PC-3 (cell line): ENCODE data around the gene PALD1. TPM values are rescaled to one million over a fixed set of nuclear protein-coding genes. Genes with fewer than 3 reads are reported as not detected.

ENCODE experiments used
- ATAC-seq: fragments of 200-7000 bp; cut with Tn5 transposase; 2 replicates; pipeline ENCODE4 v1.9.1; 2020; ENCODE audit warnings: mild to moderate bottlenecking, moderate library complexity
- BruUV-seq: library from RNA; stranded (reverse); fragments of 400-500 nt; replicated peaks from 2 replicates; lab custom pipeline; 2021; lab: Mats Ljungman, UMichigan
- CTCF ChIA-PET: fragments of 300-600 bp; sonication (Branson Sonifier 250); formaldehyde crosslinking; loops from one replicate; lab custom pipeline; 2022; ENCODE audit warnings: antibody characterized with exemption; lab: Charles Lee
- POLR2A ChIA-PET: fragments of 300-600 bp; sonication (Branson Sonifier 250); formaldehyde crosslinking; loops from one replicate; lab custom pipeline; 2022; ENCODE audit warnings: antibody characterized with exemption; ENCODE audit not compliant: unreplicated experiment; lab: Charles Lee
- DNase-seq: peaks from one replicate; pipeline ENCODE4 v3.0.0-alpha.2; 2015
- H2AFZ ChIP-seq: fragments of 300-600 bp; sonication (generic); 2 replicates; pipeline ENCODE4 v1.6.0; 2016; ENCODE audit warnings: antibody characterized with exemption, low read length
- H3F3A ChIP-seq: fragments of 300-600 bp; sonication (generic); one replicate; pipeline ENCODE4 v1.6.0; 2017; ENCODE audit warnings: antibody characterized with exemption, low read length, control low read depth, mild to moderate bottlenecking; ENCODE audit not compliant: unreplicated experiment
- H3K27ac ChIP-seq: fragments of 300-600 bp; sonication (generic); 2 replicates; pipeline ENCODE4 v1.5.1; 2016; ENCODE audit warnings: mild to moderate bottlenecking, low read length
- H3K27me3 ChIP-seq: fragments of 300-600 bp; sonication (generic); 2 replicates; pipeline ENCODE4 v1.6.1; 2016; ENCODE audit warnings: low read length, mixed read lengths
- H3K36me3 ChIP-seq: fragments of 300-600 bp; sonication (generic); 2 replicates; pipeline ENCODE4 v1.6.1; 2016; ENCODE audit warnings: low read depth, mixed run types, low read length, mixed read lengths
- H3K4me1 ChIP-seq: fragments of 300-600 bp; sonication (generic); 2 replicates; pipeline ENCODE4 v1.5.1; 2016; ENCODE audit warnings: low read length; ENCODE audit not compliant: insufficient read depth
- H3K4me2 ChIP-seq: fragments of 300-600 bp; sonication (generic); 2 replicates; pipeline ENCODE4 v1.6.0; 2016; ENCODE audit warnings: low read length
- H3K4me3 ChIP-seq: fragments of 300-600 bp; sonication (generic); 2 replicates; pipeline ENCODE4 v1.5.1; 2016; ENCODE audit warnings: mild to moderate bottlenecking, low read length, mixed read lengths
- H3K79me2 ChIP-seq: fragments of 300-600 bp; sonication (generic); 2 replicates; pipeline ENCODE4 v1.6.1; 2017; ENCODE audit warnings: low read length, mixed read lengths
- H3K9ac ChIP-seq: fragments of 300-600 bp; sonication (generic); 2 replicates; pipeline ENCODE4 v1.6.0; 2016; ENCODE audit warnings: mild to moderate bottlenecking, low read length
- H3K9me2 ChIP-seq: fragments of 300-600 bp; sonication (generic); replicated peaks from 2 replicates; pipeline ENCODE4 v1.6.1; 2016; ENCODE audit warnings: mixed run types, low read length, mixed read lengths
- H3K9me3 ChIP-seq: fragments of 300-600 bp; sonication (generic); 2 replicates; pipeline ENCODE4 v1.6.1; 2016; ENCODE audit warnings: low read length, mixed read lengths
- H4K20me1 ChIP-seq: fragments of 300-600 bp; sonication (generic); 2 replicates; pipeline ENCODE4 v1.6.1; 2016; ENCODE audit warnings: low read length, mixed read lengths
- EZH2 ChIP-seq: fragments of 300-600 bp; sonication (generic); IDR thresholded peaks from one replicate; pipeline ENCODE4 v1.6.1; 2017; ENCODE audit warnings: antibody characterized with exemption, mild to moderate bottlenecking, low read length; ENCODE audit not compliant: unreplicated experiment
- EZH2phosphoT487 ChIP-seq: fragments of 300-600 bp; sonication (generic); IDR thresholded peaks from 2 replicates; pipeline ENCODE4 v1.6.1; 2018; ENCODE audit warnings: mild to moderate bottlenecking, antibody characterized with exemption, low read length, borderline replicate concordance
- intact Hi-C: fragments of 100-400 bp; cut with micrococcal nuclease; formaldehyde crosslinking; loops from 2 replicates; pipeline ENCODE4 v1.9.0; 2023
- total RNA-seq: library from RNA; depleted of rRNA; stranded (reverse); fragments of >200 nt; gene quantifications from 2 replicates; pipeline ENCODE4 v1.2.3, GENCODE V29; 2014
- TF ChIP-seq, protein P1 (sequence below): fragments of 300-600 bp; sonication (generic); conservative IDR thresholded peaks from 2 replicates; pipeline ENCODE4 v1.5.1; 2017; ENCODE audit warnings: antibody characterized with exemption, low read depth, mild to moderate bottlenecking, low read length

PALD1 gene
- total RNA-seq, 1 experiment from 2014 or later = 0.80 TPM

DNA sequence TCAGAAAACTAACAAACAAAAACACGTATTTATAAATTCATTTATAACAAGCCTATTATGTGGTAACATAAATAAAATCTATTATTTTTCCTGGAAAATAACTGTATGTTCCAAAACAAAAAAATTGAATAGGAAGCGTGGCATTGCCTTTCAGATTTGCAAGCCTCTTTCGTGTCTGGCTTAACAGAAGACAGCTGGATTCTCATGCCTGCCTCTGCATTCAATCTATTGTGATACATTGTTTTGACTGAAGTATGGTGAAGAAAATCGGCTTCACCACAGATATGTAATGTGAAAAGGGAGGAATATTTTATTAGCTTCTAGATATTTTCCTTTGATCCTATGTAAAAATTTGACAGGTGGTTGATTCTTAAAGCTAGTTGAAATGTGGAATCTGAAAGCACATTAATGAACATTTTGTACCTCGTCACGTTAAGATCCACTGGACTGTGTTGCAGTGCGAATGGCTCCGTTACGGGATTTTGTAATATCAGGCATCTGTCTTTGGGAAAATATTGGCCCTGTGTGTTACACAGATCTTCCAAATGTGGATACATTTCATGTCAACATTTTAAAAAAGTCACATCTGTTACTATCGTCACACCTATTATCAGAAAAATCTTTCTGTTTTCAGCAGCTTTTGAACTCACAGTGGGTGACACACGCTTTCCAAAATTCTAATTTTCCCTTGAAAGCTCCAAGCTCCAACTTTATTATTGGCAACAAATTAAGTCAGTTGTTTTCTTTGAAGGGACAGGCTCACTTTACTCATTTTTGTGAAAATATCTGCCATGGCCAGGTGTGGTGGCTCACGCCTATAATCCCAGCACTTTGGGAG lies 26.2 kb downstream of the PALD1 start:
- CTCF ChIA-PET = no interaction called here
- ATAC-seq (no peak), DNase-seq (no peak)
- Histone ChIP-seq H3K9me3 (no peaks in the 10 kb centered on the region), H3K36me3 (no peaks in the 10 kb centered on the region), H3K79me2 (no peaks in the 10 kb centered on the region), H3K27ac (no peak overlapping the region), H4K20me1 (no peaks in the 10 kb centered on the region), H3K4me1 (no peaks in the 10 kb centered on the region), H3K4me2 (no peak overlapping the region), H3K4me3 (no peak overlapping the region), H3K9ac (no peak overlapping the region), H3K27me3 (no peaks in the 10 kb centered on the region), H2AFZ (no peak overlapping the region), H3K9me2 (no peaks in the 10 kb centered on the region), H3F3A (no peaks in the 10 kb centered on the region)
- POLR2A ChIA-PET = interaction anchor here (0.7 kb wide), 1 partner anchor 503 kb away, joined by 4 read pairs; no protein-coding TSS in a partner anchor
- no TSS peak for BruUV-seq
- TF ChIP-seq EZH2phosphoT487 = no peak
- TF ChIP-seq, protein P1, sequence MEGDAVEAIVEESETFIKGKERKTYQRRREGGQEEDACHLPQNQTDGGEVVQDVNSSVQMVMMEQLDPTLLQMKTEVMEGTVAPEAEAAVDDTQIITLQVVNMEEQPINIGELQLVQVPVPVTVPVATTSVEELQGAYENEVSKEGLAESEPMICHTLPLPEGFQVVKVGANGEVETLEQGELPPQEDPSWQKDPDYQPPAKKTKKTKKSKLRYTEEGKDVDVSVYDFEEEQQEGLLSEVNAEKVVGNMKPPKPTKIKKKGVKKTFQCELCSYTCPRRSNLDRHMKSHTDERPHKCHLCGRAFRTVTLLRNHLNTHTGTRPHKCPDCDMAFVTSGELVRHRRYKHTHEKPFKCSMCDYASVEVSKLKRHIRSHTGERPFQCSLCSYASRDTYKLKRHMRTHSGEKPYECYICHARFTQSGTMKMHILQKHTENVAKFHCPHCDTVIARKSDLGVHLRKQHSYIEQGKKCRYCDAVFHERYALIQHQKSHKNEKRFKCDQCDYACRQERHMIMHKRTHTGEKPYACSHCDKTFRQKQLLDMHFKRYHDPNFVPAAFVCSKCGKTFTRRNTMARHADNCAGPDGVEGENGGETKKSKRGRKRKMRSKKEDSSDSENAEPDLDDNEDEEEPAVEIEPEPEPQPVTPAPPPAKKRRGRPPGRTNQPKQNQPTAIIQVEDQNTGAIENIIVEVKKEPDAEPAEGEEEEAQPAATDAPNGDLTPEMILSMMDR = no peak
- TF ChIP-seq EZH2 = no peak
- intact Hi-C loops = no loop called here

DNA sequence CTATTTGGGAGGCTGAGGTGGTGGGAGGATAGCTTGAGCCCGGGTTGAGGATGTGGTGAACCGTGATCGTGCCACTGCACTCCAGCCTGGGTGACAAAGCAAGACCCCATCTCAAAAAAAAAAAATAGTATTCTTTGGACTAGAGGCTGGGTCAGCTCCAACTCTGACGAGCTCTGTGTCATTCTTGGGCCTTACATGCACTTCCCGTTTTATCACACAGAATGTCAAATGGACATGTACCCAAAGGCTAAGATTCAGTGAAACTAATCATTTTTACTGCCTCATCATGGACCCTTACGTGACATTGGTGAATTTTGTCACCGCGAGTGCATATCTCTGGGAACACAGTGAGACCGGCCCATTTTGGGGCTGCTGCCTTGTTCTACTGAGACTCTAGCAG lies 27.3 kb downstream of the PALD1 start:
- ChIA-PET POLR2A (no interaction called here), CTCF (no interaction called here)
- ATAC-seq (no peak), DNase-seq (no peak)
- intact Hi-C loops = no loop called here
- no peak overlapping the region for H3K4me2 ChIP-seq
- no peak overlapping the region for H3K27ac ChIP-seq
- H2AFZ ChIP-seq = no peak overlapping the region
- H3K9me2 ChIP-seq = no peaks in the 10 kb centered on the region
- H3K9ac ChIP-seq = no peak overlapping the region
- H3K4me3 ChIP-seq = no peak overlapping the region
- no peaks in the 10 kb centered on the region for H3K27me3 ChIP-seq
- H3K9me3 ChIP-seq = no peaks in the 10 kb centered on the region
- no TSS peak for BruUV-seq
- H3K36me3 ChIP-seq = no peaks in the 10 kb centered on the region
- H3K79me2 ChIP-seq = no peaks in the 10 kb centered on the region
- H3K4me1 ChIP-seq = no peaks in the 10 kb centered on the region
- no peaks in the 10 kb centered on the region for H4K20me1 ChIP-seq
- TF ChIP-seq EZH2 (no peak), EZH2phosphoT487 (no peak)
- TF ChIP-seq, protein P1 = no peak
- H3F3A ChIP-seq = no peaks in the 10 kb centered on the region

DNA sequence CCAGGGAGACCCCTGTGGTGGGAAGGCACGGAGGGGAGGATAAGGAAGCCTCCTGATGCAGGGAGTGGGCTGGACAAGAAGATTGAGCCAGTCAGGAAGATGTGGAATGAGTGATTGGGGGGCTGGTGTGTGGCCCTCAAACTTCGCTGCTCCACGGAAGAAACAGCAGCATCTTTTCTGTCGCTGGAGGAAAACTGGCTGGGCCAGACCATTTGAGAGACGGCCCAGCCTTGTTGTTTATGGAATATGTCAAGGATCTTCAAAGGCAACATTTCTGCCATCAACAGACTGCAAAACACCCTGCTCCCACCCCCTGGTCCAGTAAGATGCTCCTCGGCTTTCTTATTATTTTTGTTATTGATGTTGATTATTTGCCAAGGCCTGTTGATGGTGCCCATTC lies 29.4 kb downstream of the PALD1 start:
- no peak overlapping the region for H3K9ac ChIP-seq
- no peaks in the 10 kb centered on the region for H3K9me2 ChIP-seq
- no TSS peak for BruUV-seq
- H3K4me1 ChIP-seq = no peaks in the 10 kb centered on the region; the same call in 1 of the 2 replicates
- POLR2A ChIA-PET = no interaction called here
- no peak overlapping the region for H2AFZ ChIP-seq
- H3K4me2 ChIP-seq = no peak overlapping the region
- H3F3A ChIP-seq = no peaks in the 10 kb centered on the region
- intact Hi-C loops = no loop called here
- TF ChIP-seq, protein P1 = no peak
- no peaks in the 10 kb centered on the region for H3K9me3 ChIP-seq
- no peak for DNase-seq
- H3K79me2 ChIP-seq = no peaks in the 10 kb centered on the region
- no peak for ATAC-seq
- no peak overlapping the region for H3K4me3 ChIP-seq
- CTCF ChIA-PET = no interaction called here
- no peaks in the 10 kb centered on the region for H3K27me3 ChIP-seq
- H3K36me3 ChIP-seq = no peaks in the 10 kb centered on the region
- H3K27ac ChIP-seq = no peak overlapping the region
- H4K20me1 ChIP-seq = no peaks in the 10 kb centered on the region
